Measurements from ENCODE around the gene CAMSAP1.

Gene CAMSAP1

DNA sequence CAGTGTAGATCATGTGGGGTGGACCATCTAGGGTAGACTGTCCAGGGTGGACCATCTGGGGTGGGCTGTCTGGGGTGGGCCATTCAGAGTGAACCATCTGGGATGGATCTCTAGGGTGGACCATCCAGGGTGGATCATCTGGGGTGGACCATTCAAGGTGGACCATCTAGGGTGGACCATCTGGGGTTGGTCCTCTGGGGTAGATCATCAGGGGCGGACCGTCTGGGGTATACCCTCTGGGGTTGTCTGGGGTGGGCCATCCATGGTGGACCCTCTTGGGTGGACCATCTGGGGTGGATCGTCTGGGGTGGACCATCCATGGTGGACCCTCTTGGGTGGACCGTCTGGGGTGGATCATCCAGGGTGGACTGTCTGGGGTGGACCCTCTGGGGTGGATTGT, 141.1 kb downstream of the CAMSAP1 start:
- TF ChIP-seq, protein P1, sequence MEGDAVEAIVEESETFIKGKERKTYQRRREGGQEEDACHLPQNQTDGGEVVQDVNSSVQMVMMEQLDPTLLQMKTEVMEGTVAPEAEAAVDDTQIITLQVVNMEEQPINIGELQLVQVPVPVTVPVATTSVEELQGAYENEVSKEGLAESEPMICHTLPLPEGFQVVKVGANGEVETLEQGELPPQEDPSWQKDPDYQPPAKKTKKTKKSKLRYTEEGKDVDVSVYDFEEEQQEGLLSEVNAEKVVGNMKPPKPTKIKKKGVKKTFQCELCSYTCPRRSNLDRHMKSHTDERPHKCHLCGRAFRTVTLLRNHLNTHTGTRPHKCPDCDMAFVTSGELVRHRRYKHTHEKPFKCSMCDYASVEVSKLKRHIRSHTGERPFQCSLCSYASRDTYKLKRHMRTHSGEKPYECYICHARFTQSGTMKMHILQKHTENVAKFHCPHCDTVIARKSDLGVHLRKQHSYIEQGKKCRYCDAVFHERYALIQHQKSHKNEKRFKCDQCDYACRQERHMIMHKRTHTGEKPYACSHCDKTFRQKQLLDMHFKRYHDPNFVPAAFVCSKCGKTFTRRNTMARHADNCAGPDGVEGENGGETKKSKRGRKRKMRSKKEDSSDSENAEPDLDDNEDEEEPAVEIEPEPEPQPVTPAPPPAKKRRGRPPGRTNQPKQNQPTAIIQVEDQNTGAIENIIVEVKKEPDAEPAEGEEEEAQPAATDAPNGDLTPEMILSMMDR (conservative IDR thresholded peaks at IDR 0.05) = no peak
- TF ChIP-seq ZFX (IDR thresholded peaks at IDR 0.05) = no peak

DNA sequence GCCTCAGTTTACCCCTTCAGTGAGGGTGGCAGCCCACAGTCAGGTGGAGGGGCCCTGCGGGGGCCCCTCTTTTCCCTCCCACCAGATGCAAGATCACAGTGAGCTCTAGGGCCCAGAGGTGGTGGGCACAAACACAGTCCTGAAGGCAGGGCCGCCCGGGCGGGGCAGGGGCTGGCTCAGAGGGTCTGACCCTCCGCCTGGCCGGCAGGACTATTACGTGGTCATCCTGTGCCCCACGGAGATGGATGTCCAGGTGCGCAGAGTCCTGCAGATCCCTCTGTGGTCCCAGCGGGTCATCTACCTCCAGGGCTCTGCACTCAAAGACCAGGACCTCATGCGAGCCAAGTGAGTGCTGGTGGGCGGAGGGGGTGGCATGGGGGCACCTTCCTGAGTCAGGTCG, 141.9 kb downstream of the CAMSAP1 start:
- TF ChIP-seq, protein P1 (conservative IDR thresholded peaks at IDR 0.05) = no peak
- no peak for TF ChIP-seq ZFX (IDR thresholded peaks at IDR 0.05)
- H3K27ac ChIP-seq = no peak overlapping the region

More for the DNA sequence above, 141.1 kb downstream of the CAMSAP1 start:
- no peak overlapping the region for H3K27ac ChIP-seq

DNA sequence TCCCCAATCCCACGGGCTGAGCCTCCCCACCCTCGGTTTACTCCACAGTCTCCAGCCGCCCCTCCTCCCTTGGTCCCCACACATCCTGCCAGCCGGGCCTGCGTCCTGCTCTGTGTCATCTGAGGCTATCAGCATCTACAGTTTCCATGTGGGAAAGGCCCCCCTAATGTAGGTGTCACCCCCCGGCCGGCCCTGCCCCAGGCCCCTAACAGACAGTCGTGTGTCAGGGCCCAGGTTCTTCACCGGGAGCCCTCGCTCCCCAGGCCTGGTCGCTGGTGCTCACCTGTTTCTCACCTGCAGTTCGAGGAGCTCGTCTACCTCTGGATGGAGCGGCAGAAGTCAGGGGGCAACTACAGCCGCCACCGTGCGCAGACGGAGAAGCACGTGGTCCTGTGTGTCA, 142.6 kb downstream of the CAMSAP1 start:
- H3K27ac ChIP-seq = no peak overlapping the region
- TF ChIP-seq, protein P1 (conservative IDR thresholded peaks at IDR 0.05) = no peak
- no peak for TF ChIP-seq ZFX (IDR thresholded peaks at IDR 0.05)

DNA sequence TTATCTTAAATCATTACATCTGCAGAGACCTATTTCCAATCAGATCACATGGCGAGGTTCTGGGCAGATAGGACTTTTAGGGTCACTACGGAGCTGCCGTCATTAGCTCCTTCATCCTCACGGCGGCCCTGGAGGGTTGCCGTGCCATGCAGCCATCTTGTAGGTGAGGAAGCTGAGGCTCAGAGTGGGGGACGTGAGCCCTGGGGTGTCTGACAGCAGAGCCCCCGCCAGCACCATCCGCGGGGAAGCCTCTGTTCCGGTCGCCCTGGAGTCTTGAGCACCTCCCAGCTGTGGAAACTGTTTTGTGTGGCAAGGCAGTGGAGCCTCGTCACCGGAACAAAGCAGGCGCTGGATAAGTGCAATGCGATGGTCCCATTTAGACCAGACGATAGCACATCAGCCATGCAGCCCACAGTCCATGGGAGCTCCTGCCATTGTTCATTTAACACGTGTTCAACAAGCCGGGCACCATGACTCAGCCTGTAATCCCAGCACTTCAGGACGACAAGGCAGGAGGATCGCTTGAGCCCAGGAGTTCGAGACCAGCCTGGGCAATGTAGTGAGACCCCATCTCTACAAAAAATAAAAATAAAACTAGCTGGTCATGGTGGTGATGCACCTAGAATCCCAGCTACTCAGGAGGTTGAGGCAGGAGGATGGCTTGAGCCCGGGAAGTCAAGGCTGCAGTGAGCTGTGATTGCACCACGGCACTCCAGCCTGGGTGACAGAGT, 143.5 kb downstream of the CAMSAP1 start:
- H3K27ac ChIP-seq = no peak overlapping the region
- TF ChIP-seq, protein P1 (conservative IDR thresholded peaks at IDR 0.05) = no peak
- no peak for TF ChIP-seq ZFX (IDR thresholded peaks at IDR 0.05)

DNA sequence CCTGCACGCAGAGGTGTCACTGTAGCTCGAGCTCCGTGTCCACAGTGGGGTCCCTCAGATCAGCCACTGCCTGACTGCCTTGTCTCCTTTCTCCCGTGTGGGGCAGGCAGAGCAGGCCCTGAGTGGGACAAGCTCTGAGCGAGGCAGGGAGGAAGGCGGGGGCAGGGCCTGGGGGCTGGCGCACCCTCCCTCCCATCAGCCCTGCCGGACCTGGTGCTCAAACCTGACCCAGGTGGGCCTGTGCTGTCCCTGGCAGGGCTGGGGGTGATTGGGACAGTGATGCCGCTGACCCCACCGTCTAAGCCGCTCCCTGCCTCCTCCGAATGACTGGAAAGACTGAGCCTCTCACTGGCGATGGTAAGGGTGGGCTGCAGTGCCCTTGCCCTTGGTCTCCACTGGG, 144.4 kb downstream of the CAMSAP1 start:
- TF ChIP-seq, protein P1 (conservative IDR thresholded peaks at IDR 0.05) = no peak
- TF ChIP-seq ZFX (IDR thresholded peaks at IDR 0.05) = no peak
- H3K27ac ChIP-seq = no peak overlapping the region

DNA sequence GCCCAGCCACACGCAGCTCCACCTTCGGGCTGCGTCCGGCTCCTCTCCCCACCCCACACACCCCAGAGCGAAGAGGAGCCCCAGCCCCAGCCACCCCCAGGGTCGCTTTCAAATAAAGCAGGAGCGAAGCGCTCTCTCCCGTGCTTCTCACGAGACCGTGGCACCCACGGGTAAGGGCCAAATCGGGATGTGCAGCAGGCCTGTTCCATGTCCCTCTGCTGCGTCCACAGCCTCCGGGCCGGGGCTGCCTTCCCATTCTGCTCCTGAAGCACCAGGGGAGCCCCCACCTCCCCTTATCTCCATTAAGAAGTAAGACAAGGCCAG, 145.5 kb downstream of the CAMSAP1 start:
- TF ChIP-seq, protein P1 (conservative IDR thresholded peaks at IDR 0.05) = no peak
- TF ChIP-seq ZFX (IDR thresholded peaks at IDR 0.05) = no peak
- H3K27ac ChIP-seq = no peak overlapping the region

DNA sequence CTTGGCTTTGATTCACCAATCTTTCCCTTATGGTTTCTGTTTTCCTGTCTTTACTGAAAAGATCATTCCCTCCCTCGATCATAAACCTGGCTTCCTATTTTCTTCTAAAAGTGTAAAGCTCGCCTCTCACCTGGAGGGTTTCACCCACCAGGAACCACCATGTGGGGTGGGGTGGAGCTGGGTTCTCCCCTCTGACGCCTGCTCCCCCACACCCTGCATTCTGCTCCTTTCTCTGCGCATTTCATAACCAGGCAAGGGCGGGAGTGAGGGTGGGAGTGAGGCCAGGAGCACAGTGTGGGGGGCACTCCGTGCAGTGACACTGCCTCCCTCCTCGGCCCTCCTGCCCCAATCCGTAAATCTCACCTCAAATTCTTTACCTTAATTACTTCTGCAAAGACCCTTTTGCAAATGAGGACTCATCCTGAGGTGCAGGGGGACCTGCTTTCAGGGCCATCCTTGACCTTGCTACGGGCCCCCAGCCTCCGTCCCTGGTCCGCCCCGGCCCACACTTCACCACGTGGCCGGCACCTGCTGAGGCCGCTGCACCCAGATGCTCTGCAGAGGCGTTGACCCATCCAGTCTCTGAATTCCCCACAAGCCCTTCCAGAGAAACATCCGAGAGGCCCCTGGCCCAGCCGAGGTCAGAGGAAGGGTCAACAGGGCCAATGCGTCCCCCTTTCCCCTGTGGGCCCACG, 146.0 kb downstream of the CAMSAP1 start:
- no peak overlapping the region for H3K27ac ChIP-seq
- TF ChIP-seq ZFX (IDR thresholded peaks at IDR 0.05) = no peak
- TF ChIP-seq, protein P1 (conservative IDR thresholded peaks at IDR 0.05) = no peak

Data from C4-2B (cell line).